ENCODE data around the gene CPEB4. TPM values are rescaled to one million over a fixed set of nuclear protein-coding genes. Genes with fewer than 3 reads are reported as not detected.

The CPEB4 gene
- total and polyA plus RNA-seq, 4 donors = 46.2 to 98.7 (median 59.9) TPM

DNA sequence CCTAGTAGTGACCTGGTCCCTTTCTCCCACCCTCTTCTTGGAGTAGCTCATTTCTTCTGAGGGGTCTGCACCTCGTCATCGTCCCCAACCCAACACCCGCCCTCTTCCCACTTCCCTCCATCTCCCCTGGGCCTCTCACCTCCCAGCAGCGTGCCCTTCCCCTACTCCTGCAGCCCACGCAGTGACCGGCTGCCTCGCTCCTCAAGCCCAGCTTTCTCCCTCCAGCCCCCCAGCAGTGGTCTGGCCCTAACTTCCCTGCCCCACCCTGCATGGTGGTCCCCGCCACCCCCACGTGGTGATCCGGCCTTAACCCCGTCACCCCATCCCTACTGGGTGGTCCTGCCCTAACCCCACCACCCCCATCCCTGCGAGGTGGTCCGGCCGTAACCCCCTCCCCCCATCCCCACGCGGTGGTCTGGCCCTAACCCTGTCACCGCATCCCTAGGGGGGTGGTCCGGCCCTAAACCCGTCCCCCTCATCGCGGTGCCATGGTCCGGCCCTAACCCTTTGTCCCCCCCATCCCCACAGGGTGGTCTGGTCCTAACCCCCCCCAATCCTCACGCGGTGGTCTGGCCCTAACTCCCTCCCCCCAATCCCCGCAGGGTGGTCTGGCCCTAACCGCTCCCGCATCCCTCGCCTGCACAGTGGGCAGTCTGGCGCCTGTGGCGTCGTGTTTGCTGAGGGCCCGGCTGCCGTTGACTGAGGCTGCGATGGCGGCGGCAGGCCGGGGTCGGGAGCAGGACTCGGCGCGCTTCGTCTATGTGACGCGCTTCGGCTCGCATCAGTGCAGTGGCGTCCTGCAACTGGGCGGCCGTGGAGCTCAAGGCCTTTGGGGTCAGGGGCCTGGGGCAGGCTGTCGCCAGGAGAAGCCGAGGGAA is 100.6 kb downstream of the CPEB4 start, which contains the start of gene C5orf47:
TSS of gene C5orf47 (plus strand) at position 617 of the 878 bp plus-strand sequence. CDS start at position 711, 94 bp downstream.
- WGBS (ENCODE audit: insufficient coverage) = 98% methylated on average over 38 of the region's 51 CpGs
- no peaks in the 10 kb centered on the region for H3K36me3 ChIP-seq (ENCODE audit: control insufficient read depth, insufficient read depth, low read length)
- no peaks in the 10 kb centered on the region for H3K4me1 ChIP-seq (ENCODE audit: control insufficient read depth, insufficient read depth, low read length)

DNA sequence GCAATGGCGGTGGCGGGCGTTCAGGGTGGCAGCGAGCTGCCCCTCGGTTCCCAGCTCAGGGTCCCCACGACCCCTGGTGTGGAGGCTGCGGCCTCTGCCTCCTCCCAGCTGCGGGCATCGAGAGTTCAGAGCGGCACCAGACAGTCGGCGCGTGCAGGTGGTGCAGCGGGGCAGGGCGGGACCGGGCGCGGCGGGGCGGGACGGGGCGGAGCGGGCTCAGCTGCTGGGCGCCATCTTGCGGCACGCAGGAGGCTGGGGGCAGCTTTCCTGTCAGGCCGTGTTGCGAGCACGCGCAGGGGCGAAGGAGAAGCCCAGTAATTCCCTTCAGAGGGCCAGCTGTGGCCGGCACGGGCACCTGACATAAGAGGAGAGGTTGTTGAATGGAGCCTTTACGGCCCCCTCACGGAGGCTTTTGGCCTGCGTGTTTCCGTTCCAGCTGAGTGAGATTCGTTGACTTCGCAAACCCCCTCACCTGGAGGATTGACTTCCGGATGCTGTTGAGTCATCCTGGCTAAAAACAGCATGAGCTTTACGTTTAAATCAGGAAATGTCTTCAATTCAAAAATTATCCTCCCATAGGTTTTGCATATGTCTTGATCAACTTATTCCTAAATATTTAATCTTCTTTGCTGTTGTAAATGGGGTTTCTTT is 101.4 kb downstream of the CPEB4 start:
- H3K4me1 ChIP-seq (ENCODE audit: control insufficient read depth, insufficient read depth, low read length) = no peaks in the 10 kb centered on the region
- H3K27me3 ChIP-seq (ENCODE audit: control insufficient read depth, insufficient read depth, low read length) = no peaks in the 10 kb centered on the region
- H3K36me3 ChIP-seq (ENCODE audit: control insufficient read depth, insufficient read depth, low read length) = no peaks in the 10 kb centered on the region
- no peak for DNase-seq (ENCODE audit: low read depth in 4 of 6, low spot score in 6 of 6)
- no peak overlapping the region for H3K4me3 ChIP-seq (ENCODE audit: low read depth, low read length)
- 97% methylated on average over 38 of the region's 41 CpGs for WGBS (ENCODE audit: insufficient coverage)
- H3K27ac ChIP-seq (ENCODE audit: low read depth, low read length) = no peak overlapping the region
- H3K9me3 ChIP-seq (ENCODE audit: control insufficient read depth, insufficient read depth, low read length) = no peaks in the 10 kb centered on the region

More for the DNA sequence above, 100.6 kb downstream of the CPEB4 start, which contains the start of gene C5orf47:
- Histone ChIP-seq H3K4me3 (ENCODE audit: low read depth, low read length) (no peak within 1 kb of the TSS), H3K27ac (ENCODE audit: low read depth, low read length) (no peak within 1 kb of the TSS), H3K9me3 (ENCODE audit: control insufficient read depth, insufficient read depth, low read length) (no peaks in the 10 kb centered on the region), H3K27me3 (ENCODE audit: control insufficient read depth, insufficient read depth, low read length) (no peaks in the 10 kb centered on the region)
- no peak for DNase-seq (ENCODE audit: low read depth in 4 of 6, low spot score in 6 of 6)

DNA sequence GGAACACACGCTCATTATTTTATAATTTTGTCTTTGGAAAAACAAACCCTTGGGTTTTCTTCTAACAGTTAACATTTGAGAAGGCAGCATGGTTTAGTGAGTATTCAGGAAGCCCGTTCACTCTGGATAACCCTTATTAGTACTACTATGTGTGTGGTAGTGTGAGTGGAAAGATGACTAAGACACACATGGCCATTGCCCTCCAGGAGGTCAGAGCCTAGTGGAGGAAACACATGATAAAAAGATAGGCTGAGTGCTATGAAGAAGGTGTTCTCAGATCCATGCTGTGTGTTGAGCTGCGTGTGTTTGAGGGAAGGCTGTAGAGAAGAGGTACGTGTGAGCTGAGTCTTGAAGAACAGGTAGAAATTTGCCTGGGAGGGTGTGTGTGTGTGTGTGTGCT is 109.2 kb downstream of the CPEB4 start:
- H3K27ac ChIP-seq (ENCODE audit: low read depth, low read length) = no peak overlapping the region
- H3K36me3 ChIP-seq (ENCODE audit: control insufficient read depth, insufficient read depth, low read length) = no peaks in the 10 kb centered on the region
- no peaks in the 10 kb centered on the region for H3K9me3 ChIP-seq (ENCODE audit: control insufficient read depth, insufficient read depth, low read length)
- no peaks in the 10 kb centered on the region for H3K27me3 ChIP-seq (ENCODE audit: control insufficient read depth, insufficient read depth, low read length)
- 85% methylated on average over 2 of the region's 4 CpGs for WGBS (ENCODE audit: insufficient coverage)
- H3K4me3 ChIP-seq (ENCODE audit: low read depth, low read length) = no peak overlapping the region
- DNase-seq (ENCODE audit: low read depth in 4 of 6, low spot score in 6 of 6) = no peak
- H3K4me1 ChIP-seq (ENCODE audit: control insufficient read depth, insufficient read depth, low read length) = no peaks in the 10 kb centered on the region

DNA sequence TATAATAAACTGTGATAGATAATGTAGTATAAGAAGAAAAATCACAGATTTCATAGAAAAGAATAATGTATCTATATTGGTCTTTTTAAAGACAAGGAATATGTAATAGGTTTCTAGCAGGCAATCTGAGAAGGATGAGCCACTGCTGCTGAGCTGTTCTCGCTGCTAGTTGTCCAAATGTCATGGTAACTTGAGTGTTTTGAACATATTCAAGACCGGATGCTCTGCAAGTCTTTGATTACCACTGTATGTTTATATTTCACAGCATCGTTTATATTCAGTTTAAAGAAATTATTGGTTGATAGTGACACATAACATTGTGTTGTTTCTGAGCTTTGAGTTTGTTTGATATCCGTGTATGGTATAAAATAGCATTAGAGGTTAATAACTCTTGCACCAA is 110.4 kb downstream of the CPEB4 start:
- no CpG with 5 or more reads among the region's 4 CpGs for WGBS (ENCODE audit: insufficient coverage)
- H3K4me3 ChIP-seq (ENCODE audit: low read depth, low read length) = no peak overlapping the region
- H3K27me3 ChIP-seq (ENCODE audit: control insufficient read depth, insufficient read depth, low read length) = no peaks in the 10 kb centered on the region
- no peaks in the 10 kb centered on the region for H3K36me3 ChIP-seq (ENCODE audit: control insufficient read depth, insufficient read depth, low read length)
- no peaks in the 10 kb centered on the region for H3K4me1 ChIP-seq (ENCODE audit: control insufficient read depth, insufficient read depth, low read length)
- H3K9me3 ChIP-seq (ENCODE audit: control insufficient read depth, insufficient read depth, low read length) = no peaks in the 10 kb centered on the region
- no peak overlapping the region for H3K27ac ChIP-seq (ENCODE audit: low read depth, low read length)
- peak in 1 of 6 donors; percentile 21 for DNase-seq (ENCODE audit: low read depth in 4 of 6, low spot score in 6 of 6)

DNA sequence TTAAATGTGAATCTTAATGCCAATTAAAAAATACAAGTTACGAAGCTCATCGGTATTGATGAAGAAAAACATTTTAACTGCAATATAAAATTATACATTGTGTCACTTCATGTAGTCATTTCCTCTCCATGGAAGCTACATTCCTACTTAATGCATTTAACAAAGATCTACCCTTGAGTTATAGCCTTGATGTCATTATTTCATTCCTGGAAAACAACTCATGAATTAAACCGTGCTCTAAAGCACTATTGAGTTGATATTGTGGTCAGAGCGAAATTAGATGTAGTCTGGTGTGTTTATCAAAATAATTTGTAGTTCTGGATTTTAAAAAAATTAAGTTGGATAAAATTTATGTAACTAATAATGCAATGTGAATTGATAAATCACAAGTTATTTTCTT is 111.9 kb downstream of the CPEB4 start:
- Histone ChIP-seq H3K9me3 (ENCODE audit: control insufficient read depth, insufficient read depth, low read length) (no peaks in the 10 kb centered on the region), H3K4me1 (ENCODE audit: control insufficient read depth, insufficient read depth, low read length) (no peaks in the 10 kb centered on the region), H3K27ac (ENCODE audit: low read depth, low read length) (no peak overlapping the region), H3K27me3 (ENCODE audit: control insufficient read depth, insufficient read depth, low read length) (no peaks in the 10 kb centered on the region), H3K4me3 (ENCODE audit: low read depth, low read length) (no peak overlapping the region), H3K36me3 (ENCODE audit: control insufficient read depth, insufficient read depth, low read length) (no peaks in the 10 kb centered on the region)
- no CpG with 5 or more reads among the region's 4 CpGs for WGBS (ENCODE audit: insufficient coverage)
- no peak for DNase-seq (ENCODE audit: low read depth in 4 of 6, low spot score in 6 of 6)

DNA sequence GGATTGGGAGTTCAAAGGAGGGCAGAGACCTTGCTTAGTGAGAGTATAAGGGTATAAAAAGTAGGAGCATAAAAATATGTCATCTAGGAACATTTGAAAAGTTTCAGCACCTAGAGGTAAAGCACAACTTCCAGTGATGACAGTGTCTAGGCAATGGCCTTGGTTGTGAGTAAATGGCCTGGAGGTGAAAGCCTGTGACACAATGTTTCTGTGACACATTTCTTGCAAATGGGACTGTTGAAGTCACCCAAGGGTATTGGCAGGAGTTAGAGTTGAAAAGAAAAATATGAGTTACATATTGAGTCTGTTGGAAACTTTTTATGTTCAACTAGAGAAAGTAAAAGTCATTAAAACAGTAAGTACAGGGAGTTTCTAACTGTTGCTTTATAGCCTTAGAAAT is 115.6 kb downstream of the CPEB4 start:
- no peaks in the 10 kb centered on the region for H3K9me3 ChIP-seq (ENCODE audit: control insufficient read depth, insufficient read depth, low read length)
- DNase-seq (ENCODE audit: low read depth in 4 of 6, low spot score in 6 of 6) = no peak
- no peak overlapping the region for H3K27ac ChIP-seq (ENCODE audit: low read depth, low read length)
- H3K4me3 ChIP-seq (ENCODE audit: low read depth, low read length) = no peak overlapping the region
- no peaks in the 10 kb centered on the region for H3K4me1 ChIP-seq (ENCODE audit: control insufficient read depth, insufficient read depth, low read length)
- H3K36me3 ChIP-seq (ENCODE audit: control insufficient read depth, insufficient read depth, low read length) = no peaks in the 10 kb centered on the region
- no peaks in the 10 kb centered on the region for H3K27me3 ChIP-seq (ENCODE audit: control insufficient read depth, insufficient read depth, low read length)

DNA sequence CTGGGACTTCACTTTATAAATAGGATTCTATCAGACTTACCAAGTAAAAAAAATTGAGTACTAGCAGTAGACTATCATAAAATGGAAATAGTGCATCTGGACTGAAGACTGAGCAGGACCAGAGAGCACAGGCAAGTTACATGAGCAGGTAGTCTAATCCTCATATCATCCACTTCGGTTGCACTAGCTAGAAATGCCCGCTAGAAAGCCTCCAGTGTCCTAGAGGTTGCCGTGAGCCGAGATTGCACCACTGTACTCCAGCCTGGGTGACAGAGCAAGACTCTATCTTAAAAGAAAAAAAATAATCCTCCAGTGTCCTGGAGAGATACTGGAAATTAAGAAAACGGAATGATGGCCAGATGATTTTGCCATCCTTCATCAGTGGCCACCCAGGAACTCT is 120.8 kb downstream of the CPEB4 start:
- 94% methylated on average over 4 of the region's 5 CpGs for WGBS (ENCODE audit: insufficient coverage)

DNA sequence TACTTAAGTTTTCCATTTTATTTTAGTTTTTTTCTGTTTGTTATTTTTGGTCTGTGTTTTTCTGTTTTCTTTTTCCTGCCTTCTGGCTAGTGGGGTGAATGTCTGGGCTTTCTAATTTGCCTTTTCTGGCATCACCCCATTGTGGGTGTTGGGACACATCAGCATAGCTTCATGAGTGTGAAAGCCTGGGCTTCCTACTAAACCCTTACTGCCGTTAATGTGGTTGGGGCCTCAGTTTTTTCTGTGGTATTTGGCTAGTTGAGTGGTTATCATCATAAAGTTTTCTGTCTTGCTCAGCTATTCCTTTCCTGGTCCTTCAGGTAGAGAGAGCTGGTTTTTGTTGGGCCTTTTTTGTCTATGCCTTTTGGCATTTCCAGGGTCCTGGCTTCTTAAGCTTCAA is 122.2 kb downstream of the CPEB4 start:
- Histone ChIP-seq H3K27ac (ENCODE audit: low read depth, low read length) (no peak overlapping the region), H3K27me3 (ENCODE audit: control insufficient read depth, insufficient read depth, low read length) (no peaks in the 10 kb centered on the region), H3K4me3 (ENCODE audit: low read depth, low read length) (no peak overlapping the region), H3K4me1 (ENCODE audit: control insufficient read depth, insufficient read depth, low read length) (no peaks in the 10 kb centered on the region), H3K9me3 (ENCODE audit: control insufficient read depth, insufficient read depth, low read length) (no peaks in the 10 kb centered on the region), H3K36me3 (ENCODE audit: control insufficient read depth, insufficient read depth, low read length) (no peaks in the 10 kb centered on the region)
- no peak for DNase-seq (ENCODE audit: low read depth in 4 of 6, low spot score in 6 of 6)
- no CpG with 5 or more reads among the region's 1 CpG for WGBS (ENCODE audit: insufficient coverage)

More for the DNA sequence above, 120.8 kb downstream of the CPEB4 start:
- H3K27me3 ChIP-seq (ENCODE audit: control insufficient read depth, insufficient read depth, low read length) = no peaks in the 10 kb centered on the region
- H3K27ac ChIP-seq (ENCODE audit: low read depth, low read length) = no peak overlapping the region
- no peak for DNase-seq (ENCODE audit: low read depth in 4 of 6, low spot score in 6 of 6)
- H3K9me3 ChIP-seq (ENCODE audit: control insufficient read depth, insufficient read depth, low read length) = no peaks in the 10 kb centered on the region
- H3K4me1 ChIP-seq (ENCODE audit: control insufficient read depth, insufficient read depth, low read length) = no peaks in the 10 kb centered on the region
- no peaks in the 10 kb centered on the region for H3K36me3 ChIP-seq (ENCODE audit: control insufficient read depth, insufficient read depth, low read length)
- no peak overlapping the region for H3K4me3 ChIP-seq (ENCODE audit: low read depth, low read length)

DNA sequence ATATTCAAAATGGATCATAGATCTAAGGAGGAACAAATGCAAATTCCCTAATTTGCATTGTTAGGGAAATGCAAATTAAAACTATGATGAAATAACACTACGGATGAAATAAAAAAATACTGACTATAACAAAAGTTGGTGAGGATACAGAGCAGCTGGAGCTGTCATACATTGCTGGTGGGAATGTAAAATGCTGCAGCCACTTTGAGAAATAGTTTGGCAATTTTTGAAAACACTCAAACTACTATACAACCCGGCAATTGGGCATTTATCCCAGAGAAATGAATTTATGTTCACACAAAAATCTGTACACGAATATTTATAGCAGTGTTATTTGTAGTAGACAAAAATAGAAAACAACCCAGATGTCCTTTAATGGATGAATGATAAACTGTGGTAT is 123.3 kb downstream of the CPEB4 start:
- Histone ChIP-seq H3K27ac (ENCODE audit: low read depth, low read length) (no peak overlapping the region), H3K9me3 (ENCODE audit: control insufficient read depth, insufficient read depth, low read length) (no peaks in the 10 kb centered on the region), H3K4me1 (ENCODE audit: control insufficient read depth, insufficient read depth, low read length) (no peaks in the 10 kb centered on the region), H3K27me3 (ENCODE audit: control insufficient read depth, insufficient read depth, low read length) (no peaks in the 10 kb centered on the region), H3K36me3 (ENCODE audit: control insufficient read depth, insufficient read depth, low read length) (no peaks in the 10 kb centered on the region), H3K4me3 (ENCODE audit: low read depth, low read length) (no peak overlapping the region)
- WGBS (ENCODE audit: insufficient coverage) = no CpG with 5 or more reads among the region's 3 CpGs
- peak in 1 of 6 donors; percentile 76 for DNase-seq (ENCODE audit: low read depth in 4 of 6, low spot score in 6 of 6)
